ENCODE results near the gene TBPL2. TPM values are rescaled to one million over a fixed set of nuclear protein-coding genes. Genes with fewer than 3 reads are reported as not detected.
A peak's percentile ranks its signal among the peaks of the same experiment; 100 is the strongest.
"Not testable (repeated sequence)": the region's sequence is repeated elsewhere in the genome, so short reads cannot be mapped to it uniquely, and the experiment has no call there.

TBPL2 gene
- not detected in 2 replicates for total RNA-seq

DNA sequence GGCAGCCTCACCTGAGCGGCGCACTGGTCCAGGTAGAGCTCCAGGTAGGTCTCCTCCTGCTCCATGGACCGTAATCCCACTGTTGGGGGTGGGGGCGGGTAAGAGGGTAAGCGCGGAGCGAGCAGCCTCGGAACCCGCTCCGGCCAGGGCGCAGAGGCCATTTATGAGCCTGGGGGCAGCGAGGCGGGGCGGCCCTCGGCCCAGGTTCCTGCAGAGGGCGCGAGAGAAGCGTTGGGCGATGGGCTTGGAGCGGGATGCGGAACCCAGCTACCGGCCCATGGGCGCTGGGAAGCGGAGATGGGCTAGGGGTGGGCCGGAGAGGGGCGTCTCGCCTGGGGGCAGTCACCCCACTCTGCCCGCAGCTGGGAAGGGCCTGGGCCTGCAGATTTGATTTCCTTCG, at the start of gene TBPL2:
TBPL2 (minus strand) TSS at position 232 of the 400 bp plus-strand sequence; CDS start at position 65, 167 bp downstream.
- peak; percentile 49 for DNase-seq

GRCh38 chr14:55488204-55488603, 47.8 kb upstream of the TBPL2 start:
- DNase-seq, result no peak

DNA sequence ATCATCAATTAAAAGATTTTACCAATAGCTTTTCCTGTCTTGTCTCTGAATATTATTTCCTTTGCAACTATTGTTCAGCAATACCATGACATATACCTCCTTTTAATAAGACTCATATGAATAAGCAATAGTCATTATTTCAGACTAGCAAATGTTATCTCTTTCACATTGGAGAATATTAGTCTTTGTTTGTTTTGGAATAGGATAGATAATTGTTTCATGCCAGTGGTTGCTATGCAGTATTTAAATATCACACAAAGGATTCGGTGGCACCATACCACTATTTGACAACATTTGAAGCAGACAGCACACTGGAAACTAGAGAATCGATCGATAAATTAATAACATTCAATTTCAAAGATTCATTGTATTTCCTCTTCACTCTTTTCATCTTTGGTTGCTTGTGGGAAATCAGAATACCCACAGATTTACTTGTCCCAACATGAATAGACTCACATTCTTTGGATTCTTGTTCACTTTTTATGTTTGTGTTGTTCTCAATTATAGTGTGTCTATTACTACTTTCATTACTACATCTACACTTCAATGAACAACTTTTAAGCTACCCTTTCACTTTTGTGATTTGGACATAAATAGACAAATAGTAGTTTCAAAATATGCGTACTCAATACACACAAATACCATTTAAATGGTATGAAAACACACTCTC, 42.7 kb upstream of the TBPL2 start:
- peak; percentile 27 for DNase-seq

- no peak for DNase-seq
These were observed 41.4 kb upstream of the TBPL2 start for GRCh38 chr14:55481769-55482168.

DNA sequence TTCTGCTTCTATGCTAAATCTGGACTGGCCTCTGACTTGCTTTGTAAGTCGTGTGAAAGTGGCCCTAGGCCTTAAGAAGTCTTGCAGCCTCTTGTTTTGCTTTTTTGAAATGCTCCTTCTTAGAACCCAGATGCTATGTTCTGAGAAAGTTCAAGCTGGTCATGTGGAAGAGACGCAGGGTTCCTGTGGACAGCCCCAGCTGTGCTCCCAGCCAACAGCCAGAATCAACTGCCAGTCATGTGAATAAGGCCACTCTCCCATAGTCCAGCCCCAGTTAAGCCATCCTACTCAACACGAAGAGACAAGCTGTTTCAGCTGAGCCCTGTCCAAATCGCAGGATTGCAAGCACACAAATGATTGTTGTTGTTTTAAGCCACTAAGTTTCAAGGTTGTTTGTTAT, 37.3 kb upstream of the TBPL2 start:
- DNase-seq, result no peak

DNA sequence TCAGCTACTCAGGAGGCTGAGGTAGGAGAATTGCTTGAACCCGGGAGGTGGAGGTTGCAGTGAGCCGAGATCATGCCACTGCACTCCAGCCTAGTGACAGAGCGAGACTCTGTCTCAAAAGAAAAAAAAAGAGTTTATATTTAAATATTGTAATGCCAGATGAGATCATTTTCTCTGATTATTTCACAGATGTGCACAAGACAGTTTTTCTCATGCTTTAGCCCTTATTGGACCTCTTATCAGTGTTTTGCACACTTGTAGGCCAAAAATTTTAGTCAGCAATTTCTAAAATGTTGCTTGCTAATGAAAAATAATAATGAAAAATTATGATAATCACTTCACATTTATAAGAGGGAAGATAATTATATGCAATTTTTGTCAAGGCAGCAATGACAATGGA, 36.0 kb upstream of the TBPL2 start:
- DNase-seq, result not testable (repeated sequence)

- DNase-seq, result no peak
These were observed 33.4 kb upstream of the TBPL2 start for GRCh38 chr14:55473786-55474185.

DNA sequence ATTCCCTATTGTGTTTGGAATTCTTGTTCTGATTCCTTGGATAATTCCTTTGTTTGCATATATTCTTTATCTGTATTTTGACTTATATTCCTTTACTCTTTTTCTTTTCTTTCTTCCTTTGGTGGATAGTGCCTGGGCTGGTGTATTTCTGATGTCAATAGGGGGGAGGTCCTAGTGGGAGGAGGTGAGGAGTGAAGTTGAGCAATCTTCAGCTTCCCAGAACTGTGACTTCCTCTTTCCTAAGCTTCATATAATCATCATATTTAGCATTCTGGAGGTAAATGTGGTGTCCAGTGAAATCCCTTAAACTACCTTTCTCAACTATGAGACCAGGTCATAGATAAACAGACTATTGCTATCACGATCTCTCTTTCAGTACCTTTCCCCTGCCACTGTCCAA, 29.6 kb upstream of the TBPL2 start:
- DNase-seq, result no peak

GRCh38 chr14:55467307-55467706, 26.9 kb upstream of the TBPL2 start:
- no peak for DNase-seq

DNA sequence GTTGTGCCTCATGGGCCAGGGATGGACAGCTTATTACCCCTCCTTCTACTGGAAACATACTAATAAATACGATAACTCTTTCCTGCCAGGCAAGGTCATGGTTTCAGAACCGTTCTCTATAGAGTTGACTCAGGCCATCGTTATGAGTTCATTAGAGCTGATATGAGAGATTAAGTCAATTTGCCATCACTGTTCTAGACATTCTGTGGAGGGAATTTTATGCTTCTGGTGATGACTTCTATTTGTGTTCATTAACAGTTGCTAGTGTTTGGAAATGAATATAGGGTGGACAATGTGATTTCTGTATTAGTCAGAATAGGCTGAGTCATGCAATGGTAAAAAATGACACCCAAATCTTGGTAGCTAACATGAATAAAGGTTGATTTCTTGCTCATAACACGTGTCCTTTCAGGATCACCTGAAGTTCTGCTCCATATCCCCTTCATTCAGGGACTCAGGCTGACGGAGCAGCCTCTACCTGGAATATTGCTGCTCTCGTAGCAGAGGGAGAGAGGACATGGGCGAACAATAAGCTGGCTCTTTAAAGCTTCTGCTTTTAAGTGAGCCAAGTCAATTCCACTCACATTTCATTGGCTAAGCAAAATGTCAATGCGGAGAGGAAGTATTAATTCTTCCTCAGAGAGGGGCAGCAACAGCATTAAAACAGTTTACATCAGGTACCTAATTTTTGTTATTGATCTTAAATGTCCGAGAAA, 18.5 kb upstream of the TBPL2 start:
- DNase-seq, result peak; percentile 67

DNA sequence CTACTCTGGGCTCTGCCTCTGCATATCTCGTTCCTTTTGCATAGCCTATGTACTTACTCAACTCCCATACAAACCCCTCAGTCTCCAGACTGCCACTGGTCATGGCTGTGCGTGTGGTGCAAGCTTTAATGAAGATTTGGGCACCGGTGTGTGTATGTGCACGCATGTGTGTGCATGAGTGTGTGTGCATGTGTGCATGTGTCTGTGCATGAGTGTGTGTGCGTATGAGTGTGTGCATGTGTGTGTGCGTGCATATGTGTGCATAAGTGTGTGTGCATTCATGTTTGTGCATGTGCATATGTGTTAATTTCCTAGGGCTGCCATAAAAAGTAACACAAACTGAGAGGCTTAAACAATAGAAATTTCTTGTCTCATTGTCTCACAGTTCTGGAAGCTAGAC, 17.1 kb upstream of the TBPL2 start:
- no peak for DNase-seq

DNA sequence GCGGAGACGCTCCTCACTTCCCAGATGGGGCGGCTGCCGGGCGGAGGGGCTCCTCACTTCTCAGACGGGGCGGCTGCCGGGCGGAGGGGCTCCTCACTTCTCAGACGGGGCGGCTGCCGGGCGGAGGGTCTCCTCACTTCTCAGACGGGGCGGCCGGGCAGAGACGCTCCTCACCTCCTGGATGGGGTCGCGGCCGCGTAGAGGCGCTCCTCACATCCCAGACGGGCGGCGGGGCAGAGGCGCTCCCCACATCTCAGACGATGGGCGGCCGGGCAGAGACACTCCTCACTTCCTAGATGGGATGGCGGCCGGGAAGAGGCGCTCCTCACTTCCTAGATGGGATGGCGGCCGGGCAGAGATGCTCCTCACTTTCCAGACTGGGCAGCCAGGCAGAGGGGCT, 16.0 kb upstream of the TBPL2 start:
- not testable (repeated sequence) for DNase-seq

DNA sequence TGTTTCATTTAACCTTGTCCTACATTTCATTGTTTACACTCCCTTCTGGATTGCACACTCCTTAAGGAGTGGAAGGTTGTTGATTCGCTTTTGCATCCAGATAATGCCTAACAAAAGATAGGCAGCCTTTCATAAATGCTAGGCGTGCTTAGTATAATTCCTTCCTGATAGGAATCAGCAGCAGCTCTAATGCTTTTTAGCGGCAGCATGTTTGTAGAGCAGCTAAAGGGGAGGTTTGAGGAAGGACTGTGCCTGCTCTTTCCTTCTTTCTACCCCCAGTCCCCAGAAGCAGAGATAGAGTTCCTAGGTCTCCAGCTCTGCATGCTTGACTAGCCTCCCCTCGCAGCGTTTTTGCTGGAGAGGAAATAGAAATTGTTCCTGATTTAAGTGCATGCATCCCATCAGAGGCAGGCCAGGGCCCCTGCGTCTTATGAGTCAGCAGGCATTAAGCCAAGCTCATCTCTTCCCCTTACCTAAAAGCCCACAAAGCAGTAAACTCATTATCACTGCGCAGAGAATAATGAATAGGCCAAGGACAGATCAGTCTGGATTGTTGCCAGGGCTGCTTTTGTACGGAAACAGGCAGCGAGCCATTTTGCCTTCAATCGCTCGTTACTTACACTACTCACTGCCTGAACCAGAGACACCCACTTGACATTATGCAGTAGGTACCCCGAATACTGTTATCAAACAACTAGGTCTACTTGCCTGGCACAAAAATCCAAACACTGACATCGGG, 14.0 kb upstream of the TBPL2 start:
- peak; percentile 93 for DNase-seq

- peak; percentile 32 for DNase-seq
These were observed 11.5 kb upstream of the TBPL2 start for GRCh38 chr14:55451950-55452349.

GRCh38 chr14:55451398-55451797, 11.0 kb upstream of the TBPL2 start:
- peak; percentile 86 for DNase-seq

GRCh38 chr14:55450987-55451386, 10.6 kb upstream of the TBPL2 start:
- DNase-seq, result no peak

DNA sequence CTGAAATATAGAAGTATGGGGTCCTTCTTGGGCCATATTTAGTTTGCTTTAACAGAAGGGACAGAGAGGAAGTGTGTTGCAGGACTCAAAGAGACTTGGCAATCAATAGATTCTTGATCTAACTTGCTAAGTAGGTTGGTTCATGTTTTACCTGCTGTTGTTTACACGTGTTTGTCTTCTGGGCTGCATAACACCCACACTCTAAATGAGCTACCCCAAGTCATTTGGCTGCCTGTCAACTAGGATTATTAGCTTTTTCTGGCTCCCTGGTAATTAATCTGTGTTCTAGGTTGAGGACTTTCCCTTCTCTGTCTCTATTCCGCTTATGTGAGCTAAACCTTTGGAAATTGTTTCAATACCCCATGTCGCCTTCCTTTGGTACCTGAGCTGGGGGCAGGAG, 10.1 kb upstream of the TBPL2 start:
- DNase-seq, result no peak

DNA sequence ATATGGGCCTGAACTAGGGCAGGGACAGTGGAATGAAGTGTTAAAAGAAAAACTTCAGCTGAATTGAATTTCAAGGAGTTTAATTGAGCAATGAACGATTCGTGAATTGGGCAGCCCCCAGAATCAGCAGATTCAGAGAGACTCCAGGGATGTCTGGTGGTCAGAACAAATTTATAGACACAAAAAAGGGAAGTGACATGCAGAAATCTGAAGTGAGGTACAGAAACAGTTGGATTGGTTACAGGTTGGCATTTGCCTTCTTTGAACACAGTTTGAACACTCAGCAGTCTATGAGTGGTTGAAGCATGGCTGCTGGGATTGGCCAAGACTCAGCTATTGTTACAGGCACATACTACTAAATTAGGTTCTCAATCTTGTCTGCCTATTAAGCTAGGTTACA, 9.7 kb upstream of the TBPL2 start:
- no peak for DNase-seq

GRCh38 chr14:55449116-55449515, 8.7 kb upstream of the TBPL2 start:
- no peak for DNase-seq

DNA sequence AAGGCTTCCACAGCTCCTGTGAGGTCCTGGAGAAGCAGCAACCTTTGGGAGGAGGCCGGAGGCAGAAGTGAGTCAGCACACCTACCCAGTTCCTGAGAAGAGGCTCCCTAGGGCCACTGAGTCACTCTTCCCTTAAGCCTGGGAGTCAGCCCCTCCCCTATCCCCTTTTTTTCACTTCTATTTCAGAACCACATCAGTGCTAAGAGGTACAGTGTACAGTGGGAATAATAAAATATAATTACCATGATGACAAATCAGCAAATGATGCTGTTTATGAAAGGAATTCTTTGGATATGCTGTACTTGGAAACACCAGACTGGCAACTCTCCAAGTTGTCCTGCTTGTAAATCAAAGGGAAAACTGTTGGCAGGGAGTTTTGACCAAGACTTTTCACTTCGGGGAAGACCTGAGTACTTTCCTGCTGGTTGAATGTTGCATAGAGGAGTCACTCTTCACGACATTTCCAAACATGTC, 7.8 kb upstream of the TBPL2 start:
- peak; percentile 99 for DNase-seq

- DNase-seq, result peak; percentile 69
These were observed 6.4 kb upstream of the TBPL2 start for GRCh38 chr14:55446833-55447232.

GRCh38 chr14:55446127-55446736, 5.8 kb upstream of the TBPL2 start:
- DNase-seq, result peak; percentile 89

GRCh38 chr14:55441286-55441685, 870 bp upstream of the TBPL2 start:
- DNase-seq, result no peak
